Measurements from ENCODE around the gene RPTOR.
"Not testable (repeated sequence)": the region's sequence is repeated elsewhere in the genome, so short reads cannot be mapped to it uniquely, and the experiment has no call there.

RPTOR gene

GRCh38 chr17:80743181-80743771, 198.6 kb downstream of the RPTOR start:
- no peak for DNase-seq (ENCODE audit: low read depth in 2 of 2)

GRCh38 chr17:80743973-80744372, 199.3 kb downstream of the RPTOR start:
- not testable (repeated sequence) for DNase-seq (ENCODE audit: low read depth in 2 of 2)

GRCh38 chr17:80744725-80745124, 200.1 kb downstream of the RPTOR start:
- not testable (repeated sequence) for DNase-seq (ENCODE audit: low read depth in 2 of 2)

- no peak for DNase-seq (ENCODE audit: low read depth in 2 of 2)
Measured at GRCh38 chr17:80745183-80745582, 200.5 kb downstream of the RPTOR start.

- DNase-seq (ENCODE audit: low read depth in 2 of 2) = no peak
Measured at GRCh38 chr17:80746262-80746935, 201.8 kb downstream of the RPTOR start.

GRCh38 chr17:80747469-80747868, 202.8 kb downstream of the RPTOR start:
- no peak for DNase-seq (ENCODE audit: low read depth in 2 of 2)

- DNase-seq (ENCODE audit: low read depth in 2 of 2) = no peak
Measured at GRCh38 chr17:80749611-80750010, 205.0 kb downstream of the RPTOR start.

GRCh38 chr17:80750263-80750662, 205.6 kb downstream of the RPTOR start:
- no peak for DNase-seq (ENCODE audit: low read depth in 2 of 2)

- DNase-seq (ENCODE audit: low read depth in 2 of 2) = no peak
Measured at GRCh38 chr17:80751070-80751945, 206.7 kb downstream of the RPTOR start.

- no peak for DNase-seq (ENCODE audit: low read depth in 2 of 2)
Measured at GRCh38 chr17:80751946-80752581, 207.4 kb downstream of the RPTOR start.

- DNase-seq (ENCODE audit: low read depth in 2 of 2) = no peak
Measured at GRCh38 chr17:80753685-80754345, 209.2 kb downstream of the RPTOR start.

- DNase-seq (ENCODE audit: low read depth in 2 of 2) = no peak
Measured at GRCh38 chr17:80754846-80755245, 210.2 kb downstream of the RPTOR start.

- no peak for DNase-seq (ENCODE audit: low read depth in 2 of 2)
Measured at GRCh38 chr17:80755650-80756405, 211.2 kb downstream of the RPTOR start.

GRCh38 chr17:80758481-80759376, 214.1 kb downstream of the RPTOR start:
- no peak for DNase-seq (ENCODE audit: low read depth in 2 of 2)

- no peak for DNase-seq (ENCODE audit: low read depth in 2 of 2)
Measured at GRCh38 chr17:80759377-80759673, 214.7 kb downstream of the RPTOR start.

GRCh38 chr17:80760511-80760911, 215.9 kb downstream of the RPTOR start:
- DNase-seq (ENCODE audit: low read depth in 2 of 2) = no peak

GRCh38 chr17:80761110-80761871, 216.7 kb downstream of the RPTOR start:
- DNase-seq (ENCODE audit: low read depth in 2 of 2) = peak; percentile 55 to 63

- DNase-seq (ENCODE audit: low read depth in 2 of 2) = no peak
Measured at GRCh38 chr17:80762076-80762475, 217.4 kb downstream of the RPTOR start.

- DNase-seq (ENCODE audit: low read depth in 2 of 2) = no peak
Measured at GRCh38 chr17:80763293-80763867, 218.7 kb downstream of the RPTOR start.
